ENCODE results near the gene CCNJL. TPM values are rescaled to one million over a fixed set of nuclear protein-coding genes. Genes with fewer than 3 reads are reported as not detected.

CCNJL gene
- total RNA-seq, 1 experiment from 2014 or later, result 17.4 TPM

DNA sequence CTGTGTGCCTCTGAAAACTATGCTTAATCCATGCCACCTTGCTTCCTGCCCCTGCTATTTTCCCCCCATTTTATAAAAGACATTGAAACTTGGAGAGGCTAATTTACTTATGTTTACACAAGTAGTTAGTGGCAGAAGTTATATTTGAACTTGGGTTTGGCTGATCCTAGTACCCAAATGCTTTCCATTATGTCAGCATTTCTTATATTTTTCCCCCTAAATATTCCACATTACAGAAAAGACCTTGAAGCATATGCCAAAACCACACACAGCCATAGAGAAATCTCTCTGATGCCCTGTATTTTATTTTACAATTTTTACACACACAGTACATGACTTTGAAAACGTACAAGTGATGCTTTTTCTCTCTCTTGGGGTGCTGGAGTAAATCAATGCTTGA lies 46.9 kb upstream of the CCNJL start:
- Mint-ChIP-seq H3K27ac (ENCODE audit: unreplicated experiment) (no peak overlapping the region), H3K36me3 (ENCODE audit: insufficient read depth, unreplicated experiment) (no peaks in the 10 kb centered on the region), H3K4me3 (ENCODE audit: low read depth, unreplicated experiment) (no peak overlapping the region), H3K4me1 (ENCODE audit: low read depth, unreplicated experiment) (no peaks in the 10 kb centered on the region), H3K27me3 (ENCODE audit: unreplicated experiment) (peaks cover 20% of the 10 kb centered on the region), H3K9me3 (ENCODE audit: low read depth, unreplicated experiment) (no peaks in the 10 kb centered on the region)
- no TSS peak for BruUV-seq (replicated peaks)
- CTCF ChIA-PET, result no interaction called here
- TF ChIP-seq, protein P1, sequence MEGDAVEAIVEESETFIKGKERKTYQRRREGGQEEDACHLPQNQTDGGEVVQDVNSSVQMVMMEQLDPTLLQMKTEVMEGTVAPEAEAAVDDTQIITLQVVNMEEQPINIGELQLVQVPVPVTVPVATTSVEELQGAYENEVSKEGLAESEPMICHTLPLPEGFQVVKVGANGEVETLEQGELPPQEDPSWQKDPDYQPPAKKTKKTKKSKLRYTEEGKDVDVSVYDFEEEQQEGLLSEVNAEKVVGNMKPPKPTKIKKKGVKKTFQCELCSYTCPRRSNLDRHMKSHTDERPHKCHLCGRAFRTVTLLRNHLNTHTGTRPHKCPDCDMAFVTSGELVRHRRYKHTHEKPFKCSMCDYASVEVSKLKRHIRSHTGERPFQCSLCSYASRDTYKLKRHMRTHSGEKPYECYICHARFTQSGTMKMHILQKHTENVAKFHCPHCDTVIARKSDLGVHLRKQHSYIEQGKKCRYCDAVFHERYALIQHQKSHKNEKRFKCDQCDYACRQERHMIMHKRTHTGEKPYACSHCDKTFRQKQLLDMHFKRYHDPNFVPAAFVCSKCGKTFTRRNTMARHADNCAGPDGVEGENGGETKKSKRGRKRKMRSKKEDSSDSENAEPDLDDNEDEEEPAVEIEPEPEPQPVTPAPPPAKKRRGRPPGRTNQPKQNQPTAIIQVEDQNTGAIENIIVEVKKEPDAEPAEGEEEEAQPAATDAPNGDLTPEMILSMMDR (IDR thresholded peaks at IDR 0.05; ENCODE audit: unreplicated experiment), result no peak
- intact Hi-C loops (cut with micrococcal nuclease; ENCODE audit: unreplicated experiment), result no loop called here
- no peak for DNase-seq

DNA sequence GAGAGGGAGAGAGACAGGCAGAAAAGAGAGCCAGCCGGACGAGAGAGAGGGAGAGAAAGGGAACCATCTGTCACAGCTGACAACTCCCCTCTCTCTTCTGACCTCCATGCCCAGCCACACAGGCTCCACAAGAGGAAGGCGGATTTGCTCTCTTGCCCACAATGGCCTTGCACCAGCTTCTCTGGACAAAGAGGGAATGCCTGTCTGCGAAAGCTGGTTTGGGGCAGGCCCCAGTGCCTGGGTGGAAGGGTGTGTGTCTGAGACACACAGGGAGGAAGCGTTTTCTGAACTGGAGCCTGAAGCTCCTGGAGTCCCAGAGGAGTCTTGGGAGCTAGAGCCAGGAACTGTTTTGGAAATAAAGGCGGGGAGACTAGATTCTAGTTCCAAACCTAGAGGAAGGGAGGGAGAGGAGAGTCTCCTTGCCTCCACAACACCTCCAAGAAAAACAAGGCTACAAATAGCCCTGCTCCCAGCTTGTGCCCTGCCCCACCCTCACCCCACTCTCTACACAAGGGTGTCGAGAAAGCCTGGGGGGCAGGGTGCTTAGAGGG lies 45.6 kb upstream of the CCNJL start:
- no peak for DNase-seq
- Mint-ChIP-seq H3K9me3 (ENCODE audit: low read depth, unreplicated experiment) (no peaks in the 10 kb centered on the region), H3K27me3 (ENCODE audit: unreplicated experiment) (peaks cover 20% of the 10 kb centered on the region), H3K4me3 (ENCODE audit: low read depth, unreplicated experiment) (no peak overlapping the region), H3K27ac (ENCODE audit: unreplicated experiment) (no peak overlapping the region), H3K4me1 (ENCODE audit: low read depth, unreplicated experiment) (no peaks in the 10 kb centered on the region), H3K36me3 (ENCODE audit: insufficient read depth, unreplicated experiment) (no peaks in the 10 kb centered on the region)
- BruUV-seq (replicated peaks), result no TSS peak
- TF ChIP-seq, protein P1 (IDR thresholded peaks at IDR 0.05; ENCODE audit: unreplicated experiment), result no peak
- CTCF ChIA-PET, result interaction anchor here (1.1 to 1.2 kb wide), 2 partner anchors 9 to 113 kb away, joined by 3 read pairs; no protein-coding TSS in a partner anchor
- intact Hi-C loops (cut with micrococcal nuclease; ENCODE audit: unreplicated experiment), result no loop called here

DNA sequence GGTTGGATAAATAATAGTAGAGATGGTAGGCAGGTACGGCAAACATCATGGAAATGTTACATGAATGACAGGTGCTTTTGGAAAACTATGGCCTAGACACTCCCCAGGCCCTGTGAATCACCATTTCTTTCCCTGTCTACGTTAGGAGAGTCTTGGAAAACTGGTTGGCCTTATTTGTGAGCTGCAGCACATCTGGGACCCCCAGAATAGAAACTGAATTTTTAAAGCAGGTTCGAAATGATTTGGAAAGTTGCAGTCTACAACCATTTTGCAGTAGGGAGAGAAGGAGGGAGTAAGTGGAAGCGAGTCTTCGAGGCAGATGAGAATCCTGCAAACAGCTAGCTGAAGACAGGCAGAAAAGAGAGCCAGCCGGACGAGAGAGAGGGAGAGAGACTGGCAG lies 45.0 kb upstream of the CCNJL start:
- H3K9me3 Mint-ChIP-seq (ENCODE audit: low read depth, unreplicated experiment), result no peaks in the 10 kb centered on the region
- DNase-seq, result no peak
- H3K27ac Mint-ChIP-seq (ENCODE audit: unreplicated experiment), result no peak overlapping the region
- H3K4me1 Mint-ChIP-seq (ENCODE audit: low read depth, unreplicated experiment), result no peaks in the 10 kb centered on the region
- peaks cover 20% of the 10 kb centered on the region for H3K27me3 Mint-ChIP-seq (ENCODE audit: unreplicated experiment)
- intact Hi-C loops (cut with micrococcal nuclease; ENCODE audit: unreplicated experiment), result no loop called here
- TF ChIP-seq, protein P1 (IDR thresholded peaks at IDR 0.05; ENCODE audit: unreplicated experiment), result no peak
- no TSS peak for BruUV-seq (replicated peaks)
- H3K36me3 Mint-ChIP-seq (ENCODE audit: insufficient read depth, unreplicated experiment), result no peaks in the 10 kb centered on the region
- CTCF ChIA-PET, result interaction anchor here (1.1 to 1.2 kb wide), 2 partner anchors 9 to 112 kb away, joined by 3 read pairs; no protein-coding TSS in a partner anchor
- H3K4me3 Mint-ChIP-seq (ENCODE audit: low read depth, unreplicated experiment), result no peak overlapping the region

DNA sequence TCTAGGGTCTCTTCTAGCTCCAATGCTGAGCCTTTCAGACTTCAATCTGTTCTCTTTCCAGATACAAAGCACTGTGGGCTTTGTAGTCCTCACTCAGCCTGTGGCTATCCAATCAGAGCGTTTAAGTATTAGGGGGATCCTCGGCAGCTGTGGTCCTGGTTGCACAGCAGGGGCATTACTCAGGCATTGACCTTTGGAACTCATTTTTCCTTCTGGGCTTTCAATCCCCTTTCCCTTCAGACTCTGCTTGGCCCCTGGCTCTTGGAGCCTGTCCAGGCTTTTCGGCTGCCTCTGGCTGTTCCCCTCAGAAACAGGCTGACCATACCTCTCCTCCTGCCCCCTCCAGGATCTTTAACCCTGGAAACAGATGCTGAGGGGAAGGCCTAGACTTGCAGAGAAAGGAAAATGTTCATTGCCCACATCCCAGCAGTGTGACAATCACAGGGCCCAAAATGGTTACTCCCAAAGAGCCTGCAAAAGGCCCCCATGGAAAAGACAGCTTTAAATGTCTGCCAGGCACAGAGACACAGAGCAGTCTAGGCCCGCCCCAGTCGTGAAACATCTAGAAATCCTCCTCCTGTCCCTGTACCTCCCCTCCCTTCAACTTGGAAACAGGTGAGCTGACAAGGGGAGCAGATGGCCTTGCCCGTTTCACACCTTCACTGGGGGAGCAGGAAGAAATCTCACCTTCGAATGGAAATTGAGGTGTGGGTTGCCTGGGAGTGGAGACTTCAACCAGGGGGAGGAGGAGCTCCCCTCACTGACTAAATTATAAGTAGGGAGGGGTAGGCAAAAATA lies 44.4 kb upstream of the CCNJL start:
- no peak for DNase-seq
- TF ChIP-seq, protein P1 (IDR thresholded peaks at IDR 0.05; ENCODE audit: unreplicated experiment), result no peak
- Mint-ChIP-seq H3K4me3 (ENCODE audit: low read depth, unreplicated experiment) (no peak overlapping the region), H3K9me3 (ENCODE audit: low read depth, unreplicated experiment) (no peaks in the 10 kb centered on the region), H3K27ac (ENCODE audit: unreplicated experiment) (no peak overlapping the region), H3K36me3 (ENCODE audit: insufficient read depth, unreplicated experiment) (no peaks in the 10 kb centered on the region), H3K4me1 (ENCODE audit: low read depth, unreplicated experiment) (no peaks in the 10 kb centered on the region), H3K27me3 (ENCODE audit: unreplicated experiment) (peaks cover 20% of the 10 kb centered on the region)
- CTCF ChIA-PET, result interaction anchor here (1.2 kb wide), 1 partner anchor 112 kb away, joined by 3 read pairs; no protein-coding TSS in a partner anchor
- no TSS peak for BruUV-seq (replicated peaks)
- intact Hi-C loops (cut with micrococcal nuclease; ENCODE audit: unreplicated experiment), result no loop called here

Measured in Calu3 (cell line).